H1 (cell line): ENCODE measurements around the gene BLNK.

Experiments used
- BACH1 ChIP-seq: IDR thresholded peaks from 2 replicates; pipeline ENCODE4 v1.6.1; 2012; ENCODE audit warnings: low read length, improper control_type of control experiment
- CEBPB ChIP-seq: IDR thresholded peaks from 2 replicates; pipeline ENCODE4 v1.6.1; 2012; ENCODE audit warnings: low read depth, low read length
- CHD2 ChIP-seq: IDR thresholded peaks from 2 replicates; pipeline ENCODE4 v1.6.1; 2012; ENCODE audit warnings: low read length, improper control_type of control experiment
- EGR1 ChIP-seq: IDR thresholded peaks from 2 replicates; pipeline ENCODE4 v1.6.1; 2011; ENCODE audit warnings: low read depth, low read length, borderline replicate concordance
- JUN ChIP-seq: IDR thresholded peaks from 2 replicates; pipeline ENCODE4 v1.6.1; 2011; ENCODE audit warnings: low read depth, mild to moderate bottlenecking, improper control_type of control experiment, low read length
- MAFK ChIP-seq: IDR thresholded peaks from 2 replicates; pipeline ENCODE4 v1.6.1; 2012; ENCODE audit warnings: low read depth, mild to moderate bottlenecking, improper control_type of control experiment, low read length
- NRF1 ChIP-seq: IDR thresholded peaks from 2 replicates; pipeline ENCODE4 v1.6.1; 2011; ENCODE audit warnings: mild to moderate bottlenecking, low read depth, low read length, improper control_type of control experiment
- POLR2A ChIP-seq, 2 experiments: IDR thresholded peaks; 1 replicate in 1 of 2; 2 replicates in 1 of 2; pipeline ENCODE4 v1.6.1; 2011; ENCODE audit warnings: low read depth in 2 of 2, low read length in 2 of 2, mild to moderate bottlenecking in 2 of 2; ENCODE audit errors: control extremely low read depth in 1 of 2
- RAD21 ChIP-seq, 2 experiments: IDR thresholded peaks in 1 of 2; conservative IDR thresholded peaks in 1 of 2; 2 replicates each; pipeline ENCODE4 v1.6.1; 2011; ENCODE audit warnings: low read depth in 2 of 2, low read length in 2 of 2, improper control_type of control experiment in 1 of 2, inconsistent platforms in 1 of 2, mild to moderate bottlenecking in 1 of 2, moderate library complexity in 1 of 2
- RNF2 ChIP-seq: fragments of 200-900, 300-1000 bp; sonication (generic); IDR thresholded peaks from 2 replicates; pipeline ENCODE4 v1.7.1; 2016; ENCODE audit warnings: borderline replicate concordance, low read depth, mild to moderate bottlenecking, antibody characterized with exemption, low read length; ENCODE audit not compliant: poor library complexity, severe bottlenecking; ENCODE audit errors: missing control alignments
- RXRA ChIP-seq: IDR thresholded peaks from 2 replicates; pipeline ENCODE4 v1.6.1; 2011; ENCODE audit warnings: low read depth, mild to moderate bottlenecking, low read length, moderate library complexity; ENCODE audit not compliant: insufficient read depth
- SP2 ChIP-seq: IDR thresholded peaks from 2 replicates; pipeline ENCODE4 v1.6.1; 2012; ENCODE audit warnings: mild to moderate bottlenecking, low read length, inconsistent platforms
- TF ChIP-seq, protein P1 (sequence below), 3 experiments: IDR thresholded peaks; 1 replicate in 2 of 3; 2 replicates in 1 of 3; pipeline versions ENCODE4 v1.5.1 to v1.6.1; 2011; ENCODE audit warnings: low read length in 3 of 3, mild to moderate bottlenecking in 3 of 3, inconsistent platforms in 2 of 3, low read depth in 1 of 3, moderate library complexity in 1 of 3; ENCODE audit not compliant: insufficient read depth in 1 of 3; ENCODE audit errors: control extremely low read depth in 1 of 3
- TF ChIP-seq, protein P2 (sequence below): IDR thresholded peaks from 2 replicates; pipeline ENCODE4 v1.6.1; 2011; ENCODE audit warnings: low read length, improper control_type of control experiment

DNA sequence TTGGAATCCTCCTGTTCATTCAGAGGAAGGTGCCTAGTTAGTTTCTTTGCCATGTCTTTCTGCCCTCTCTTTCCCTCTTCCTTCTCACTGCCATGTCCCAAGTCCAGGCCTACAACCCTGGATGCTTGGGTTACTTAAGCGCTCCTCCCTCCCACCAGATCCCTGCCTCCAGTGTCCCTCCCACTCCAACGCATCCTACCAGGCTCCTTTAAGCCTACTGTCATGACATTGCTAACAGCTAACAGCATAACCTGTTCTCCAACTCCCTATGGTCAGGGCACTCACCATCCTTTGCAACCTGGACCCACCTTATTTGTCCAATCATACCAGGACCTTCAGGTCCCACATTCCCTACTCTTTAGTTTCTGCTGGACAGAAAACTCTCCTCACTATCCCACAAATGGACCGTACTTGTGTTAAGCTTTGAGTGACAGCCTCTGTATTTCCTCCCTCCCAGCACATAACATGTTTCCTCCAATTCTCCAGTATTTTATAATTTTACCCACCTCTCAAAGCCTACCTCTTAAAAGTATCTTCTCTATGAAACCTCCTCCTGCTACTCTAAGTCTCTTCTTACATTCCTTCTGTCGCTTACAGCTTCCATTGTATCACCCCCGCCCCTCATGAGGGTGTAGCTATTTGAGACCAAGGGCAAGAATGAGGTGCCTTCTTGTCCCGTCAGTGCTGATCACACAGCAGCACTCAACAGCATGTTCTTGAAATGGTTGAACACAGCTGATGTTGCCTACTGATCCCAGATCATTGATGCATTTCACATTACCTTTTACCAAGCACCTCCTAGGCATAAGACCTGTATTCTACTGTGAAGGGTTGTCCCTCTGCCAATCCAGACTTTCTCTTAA, 1.7 kb downstream of the BLNK start:
- TF ChIP-seq, protein P1, sequence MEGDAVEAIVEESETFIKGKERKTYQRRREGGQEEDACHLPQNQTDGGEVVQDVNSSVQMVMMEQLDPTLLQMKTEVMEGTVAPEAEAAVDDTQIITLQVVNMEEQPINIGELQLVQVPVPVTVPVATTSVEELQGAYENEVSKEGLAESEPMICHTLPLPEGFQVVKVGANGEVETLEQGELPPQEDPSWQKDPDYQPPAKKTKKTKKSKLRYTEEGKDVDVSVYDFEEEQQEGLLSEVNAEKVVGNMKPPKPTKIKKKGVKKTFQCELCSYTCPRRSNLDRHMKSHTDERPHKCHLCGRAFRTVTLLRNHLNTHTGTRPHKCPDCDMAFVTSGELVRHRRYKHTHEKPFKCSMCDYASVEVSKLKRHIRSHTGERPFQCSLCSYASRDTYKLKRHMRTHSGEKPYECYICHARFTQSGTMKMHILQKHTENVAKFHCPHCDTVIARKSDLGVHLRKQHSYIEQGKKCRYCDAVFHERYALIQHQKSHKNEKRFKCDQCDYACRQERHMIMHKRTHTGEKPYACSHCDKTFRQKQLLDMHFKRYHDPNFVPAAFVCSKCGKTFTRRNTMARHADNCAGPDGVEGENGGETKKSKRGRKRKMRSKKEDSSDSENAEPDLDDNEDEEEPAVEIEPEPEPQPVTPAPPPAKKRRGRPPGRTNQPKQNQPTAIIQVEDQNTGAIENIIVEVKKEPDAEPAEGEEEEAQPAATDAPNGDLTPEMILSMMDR (IDR thresholded peaks at IDR 0.05; ENCODE audit: control extremely low read depth in 1 of 3, insufficient read depth in 1 of 3, low read depth in 1 of 3, low read length in 3 of 3), result no peak
- TF ChIP-seq JUN (no peak), POLR2A (IDR thresholded peaks at IDR 0.05; ENCODE audit: control extremely low read depth in 1 of 2, low read depth in 2 of 2, low read length in 2 of 2) (no peak), BACH1 (no peak), RNF2 (no peak), EGR1 (no peak), NRF1 (no peak), RXRA (no peak), RAD21 (IDR thresholded peaks at IDR 0.05 in 1 of 2, conservative IDR thresholded peaks at IDR 0.05 in 1 of 2; ENCODE audit: low read depth in 2 of 2, low read length in 2 of 2) (no peak), CEBPB (no peak), MAFK (no peak), CHD2 (no peak), SP2 (no peak)
- TF ChIP-seq, protein P2, sequence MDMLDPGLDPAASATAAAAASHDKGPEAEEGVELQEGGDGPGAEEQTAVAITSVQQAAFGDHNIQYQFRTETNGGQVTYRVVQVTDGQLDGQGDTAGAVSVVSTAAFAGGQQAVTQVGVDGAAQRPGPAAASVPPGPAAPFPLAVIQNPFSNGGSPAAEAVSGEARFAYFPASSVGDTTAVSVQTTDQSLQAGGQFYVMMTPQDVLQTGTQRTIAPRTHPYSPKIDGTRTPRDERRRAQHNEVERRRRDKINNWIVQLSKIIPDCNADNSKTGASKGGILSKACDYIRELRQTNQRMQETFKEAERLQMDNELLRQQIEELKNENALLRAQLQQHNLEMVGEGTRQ, result no peak
